Measurements from ENCODE around the gene SLC35F4. TPM values are rescaled to one million over a fixed set of nuclear protein-coding genes. Genes with fewer than 3 reads are reported as not detected.

The SLC35F4 gene
- total and polyA plus RNA-seq, 2 donors (not counting 3 experiments of a cell fraction or from before 2014, with no cell fraction given) = not detected

DNA sequence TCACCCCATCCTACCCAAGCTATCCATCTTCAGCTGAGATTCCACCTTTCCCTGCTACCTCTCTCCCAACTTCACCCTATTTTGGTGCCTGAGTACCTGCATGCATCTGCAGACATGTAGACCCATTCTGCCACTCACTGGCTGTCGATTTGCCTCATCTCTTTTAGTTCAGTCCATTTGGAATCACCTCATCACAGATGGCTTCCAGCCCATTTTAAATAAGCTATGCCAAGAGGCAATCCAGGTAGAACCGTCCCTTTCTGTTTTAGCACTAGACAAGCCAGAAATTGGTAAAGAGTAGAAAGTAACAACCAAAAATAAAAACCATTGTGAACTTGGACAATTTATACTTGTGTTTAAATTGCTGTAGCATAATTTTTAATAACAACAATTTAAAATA, 11.3 kb downstream of the SLC35F4 start:
- BruUV-seq (replicated peaks) = no TSS peak
- FAIRE-seq = no peak

DNA sequence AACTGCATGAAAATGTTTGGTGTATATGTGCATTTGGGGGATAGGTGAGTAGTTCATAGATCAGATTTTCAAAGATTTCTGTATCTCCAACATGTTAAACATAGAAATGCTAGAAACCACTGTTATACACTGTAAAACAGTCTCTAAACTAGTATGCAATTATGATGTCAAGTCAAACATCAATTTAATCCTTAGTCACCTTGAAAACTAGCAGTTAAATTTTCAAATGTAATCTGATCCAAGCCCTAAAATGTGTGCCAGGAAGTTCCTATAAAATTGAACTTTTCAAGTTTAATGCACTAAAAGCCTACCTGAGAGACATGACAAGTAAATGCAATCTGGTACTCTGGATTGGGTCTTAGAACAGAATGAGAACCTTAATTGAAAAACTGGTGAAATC, 14.5 kb downstream of the SLC35F4 start:
- no peak for TF ChIP-seq MYC (IDR thresholded peaks at IDR 0.05; ENCODE audit: low read depth, low read length)
- no peak for TF ChIP-seq JUN (IDR thresholded peaks at IDR 0.05; ENCODE audit: borderline replicate concordance, insufficient read depth, insufficient read length, low read depth)
- TF ChIP-seq GATA2 (IDR thresholded peaks at IDR 0.05; ENCODE audit: insufficient read depth, insufficient read length, low read depth, low read length) = no peak
- TF ChIP-seq, protein P1, sequence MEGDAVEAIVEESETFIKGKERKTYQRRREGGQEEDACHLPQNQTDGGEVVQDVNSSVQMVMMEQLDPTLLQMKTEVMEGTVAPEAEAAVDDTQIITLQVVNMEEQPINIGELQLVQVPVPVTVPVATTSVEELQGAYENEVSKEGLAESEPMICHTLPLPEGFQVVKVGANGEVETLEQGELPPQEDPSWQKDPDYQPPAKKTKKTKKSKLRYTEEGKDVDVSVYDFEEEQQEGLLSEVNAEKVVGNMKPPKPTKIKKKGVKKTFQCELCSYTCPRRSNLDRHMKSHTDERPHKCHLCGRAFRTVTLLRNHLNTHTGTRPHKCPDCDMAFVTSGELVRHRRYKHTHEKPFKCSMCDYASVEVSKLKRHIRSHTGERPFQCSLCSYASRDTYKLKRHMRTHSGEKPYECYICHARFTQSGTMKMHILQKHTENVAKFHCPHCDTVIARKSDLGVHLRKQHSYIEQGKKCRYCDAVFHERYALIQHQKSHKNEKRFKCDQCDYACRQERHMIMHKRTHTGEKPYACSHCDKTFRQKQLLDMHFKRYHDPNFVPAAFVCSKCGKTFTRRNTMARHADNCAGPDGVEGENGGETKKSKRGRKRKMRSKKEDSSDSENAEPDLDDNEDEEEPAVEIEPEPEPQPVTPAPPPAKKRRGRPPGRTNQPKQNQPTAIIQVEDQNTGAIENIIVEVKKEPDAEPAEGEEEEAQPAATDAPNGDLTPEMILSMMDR (IDR thresholded peaks at IDR 0.05; ENCODE audit: extremely low read depth in 1 of 2, insufficient read depth in 1 of 2, low read depth in 1 of 2, low read length in 2 of 2) = no peak
- no peak for TF ChIP-seq EZH2 (IDR thresholded peaks at IDR 0.05; ENCODE audit: borderline replicate concordance, low read depth, low read length, severe bottlenecking)
- TF ChIP-seq POLR2AphosphoS5 (IDR thresholded peaks at IDR 0.05; ENCODE audit: insufficient read depth, low read depth, low read length) = no peak
- no peak for TF ChIP-seq FOS (IDR thresholded peaks at IDR 0.05; ENCODE audit: borderline replicate concordance, insufficient read depth, low read length)
- TF ChIP-seq, protein P2, sequence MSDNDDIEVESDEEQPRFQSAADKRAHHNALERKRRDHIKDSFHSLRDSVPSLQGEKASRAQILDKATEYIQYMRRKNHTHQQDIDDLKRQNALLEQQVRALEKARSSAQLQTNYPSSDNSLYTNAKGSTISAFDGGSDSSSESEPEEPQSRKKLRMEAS (IDR thresholded peaks at IDR 0.05; ENCODE audit: insufficient read depth, insufficient read length) = no peak
- Histone ChIP-seq H3K4me1 (ENCODE audit: control insufficient read depth, extremely low read depth, insufficient read depth, low read length) (no peaks in the 10 kb centered on the region), H4K20me1 (replicated peaks; ENCODE audit: control insufficient read depth, extremely low read depth, insufficient read depth, low read length) (no peaks in the 10 kb centered on the region), H3K36me3 (ENCODE audit: control insufficient read depth in 2 of 2, extremely low read depth in 1 of 2, insufficient read depth in 2 of 2, low read length in 2 of 2) (no peaks in the 10 kb centered on the region), H3K27me3 (ENCODE audit: control insufficient read depth in 2 of 2, insufficient read depth in 2 of 2, low read length in 2 of 2) (no peaks in the 10 kb centered on the region), H3K9me3 (replicated peaks; ENCODE audit: control insufficient read depth, insufficient read depth, low read length) (no peaks in the 10 kb centered on the region), H3K79me2 (ENCODE audit: control insufficient read depth, insufficient read depth, low read length) (no peaks in the 10 kb centered on the region), H2AFZ (ENCODE audit: low read depth, low read length) (no peak overlapping the region), H3K9me1 (replicated peaks; ENCODE audit: control insufficient read depth, extremely low read depth, insufficient read depth, low read length) (no peaks in the 10 kb centered on the region), H3K4me3 (replicated peaks in 1 of 3; ENCODE audit: insufficient read depth in 1 of 3, low read depth in 1 of 3, low read length in 3 of 3) (no peak overlapping the region), H3K4me2 (ENCODE audit: insufficient read depth, low read length) (no peak overlapping the region), H3K9ac (replicated peaks; ENCODE audit: extremely low read depth, insufficient read depth, low read length) (no peak overlapping the region), H3K27ac (ENCODE audit: insufficient read depth, low read depth, low read length) (no peak overlapping the region)
- ChIA-PET POLR2A (no interaction called here), CTCF (no interaction called here)
- FAIRE-seq (no peak), DNase-seq (ENCODE audit: low read depth, low spot score) (no peak)
- dilution Hi-C loops (cut with MboI; ENCODE audit: extremely low pct_ligation_motif_present, low sequenced_read_pairs) (no loop called here), intact Hi-C loops (cut with micrococcal nuclease) (no loop called here)
- BruUV-seq (replicated peaks) = no TSS peak

More for the DNA sequence above, 11.3 kb downstream of the SLC35F4 start:
- Histone ChIP-seq H3K4me2 (ENCODE audit: insufficient read depth, low read length) (no peak overlapping the region), H3K27ac (ENCODE audit: insufficient read depth, low read depth, low read length) (no peak overlapping the region), H3K9me3 (replicated peaks; ENCODE audit: control insufficient read depth, insufficient read depth, low read length) (no peaks in the 10 kb centered on the region), H3K79me2 (ENCODE audit: control insufficient read depth, insufficient read depth, low read length) (no peaks in the 10 kb centered on the region), H3K9me1 (replicated peaks; ENCODE audit: control insufficient read depth, extremely low read depth, insufficient read depth, low read length) (no peaks in the 10 kb centered on the region), H3K9ac (replicated peaks; ENCODE audit: extremely low read depth, insufficient read depth, low read length) (no peak overlapping the region), H3K27me3 (ENCODE audit: control insufficient read depth in 2 of 2, insufficient read depth in 2 of 2, low read length in 2 of 2) (no peaks in the 10 kb centered on the region), H3K4me3 (replicated peaks in 1 of 3; ENCODE audit: insufficient read depth in 1 of 3, low read depth in 1 of 3, low read length in 3 of 3) (no peak overlapping the region), H2AFZ (ENCODE audit: low read depth, low read length) (no peak overlapping the region), H4K20me1 (replicated peaks; ENCODE audit: control insufficient read depth, extremely low read depth, insufficient read depth, low read length) (no peaks in the 10 kb centered on the region), H3K4me1 (ENCODE audit: control insufficient read depth, extremely low read depth, insufficient read depth, low read length) (no peaks in the 10 kb centered on the region), H3K36me3 (ENCODE audit: control insufficient read depth in 2 of 2, extremely low read depth in 1 of 2, insufficient read depth in 2 of 2, low read length in 2 of 2) (no peaks in the 10 kb centered on the region)
- intact Hi-C loops (cut with micrococcal nuclease) = no loop called here
- TF ChIP-seq JUN (IDR thresholded peaks at IDR 0.05; ENCODE audit: borderline replicate concordance, insufficient read depth, insufficient read length, low read depth) (no peak), POLR2AphosphoS5 (IDR thresholded peaks at IDR 0.05; ENCODE audit: insufficient read depth, low read depth, low read length) (no peak)
- ChIA-PET CTCF (no interaction called here), POLR2A (no interaction called here)
- no peak for DNase-seq (ENCODE audit: low read depth, low spot score)
- dilution Hi-C loops (cut with MboI; ENCODE audit: extremely low pct_ligation_motif_present, low sequenced_read_pairs) = no loop called here

Data from endothelial cell of umbilical vein (primary cell).